Caco-2 (cell line): ENCODE data around the gene HSD3B1. TPM values are rescaled to one million over a fixed set of nuclear protein-coding genes. Genes with fewer than 3 reads are reported as not detected.

Source experiments
- BruUV-seq: library from RNA; stranded (reverse); fragments of 400-500 nt; replicated peaks from 2 replicates; lab custom pipeline; 2021; lab: Mats Ljungman, UMichigan
- CTCF ChIA-PET: fragments of 300-600 bp; sonication (Branson Sonifier 250); formaldehyde crosslinking; loops from one replicate; lab custom pipeline; 2022; ENCODE audit warnings: antibody characterized with exemption; lab: Charles Lee
- POLR2A ChIA-PET: fragments of 300-600 bp; sonication (Branson Sonifier 250); formaldehyde crosslinking; loops from one replicate; lab custom pipeline; 2022; ENCODE audit warnings: antibody characterized with exemption; lab: Charles Lee
- DNase-seq, 2 experiments: peaks; one replicate each; pipeline versions ENCODE4 v3.0.0 to v3.0.0-alpha.2; 2020 to 2022
- H3K27me3 ChIP-seq: replicated peaks from 2 replicates; pipeline ENCODE4 v1.6.0; 2011; ENCODE audit warnings: low read length; ENCODE audit not compliant: control insufficient read depth, insufficient read depth
- H3K36me3 ChIP-seq: 2 replicates; pipeline ENCODE4 v1.5.1; 2011; ENCODE audit warnings: low read length; ENCODE audit not compliant: control insufficient read depth, insufficient read depth
- H3K4me1 ChIP-seq: fragments of 250-450 bp; sonication (Bioruptor Pico); 2 replicates; pipeline ENCODE4 v1.5.1; 2020; ENCODE audit warnings: mild to moderate bottlenecking
- H3K4me3 ChIP-seq: 2 replicates; pipeline ENCODE4 v1.5.1; 2011; ENCODE audit warnings: low read depth, mild to moderate bottlenecking, control low read depth, low read length
- H3K9me3 ChIP-seq: fragments of 250-450 bp; sonication (Bioruptor Pico); 2 replicates; pipeline ENCODE4 v1.5.1; 2020; ENCODE audit warnings: mild to moderate bottlenecking, moderate library complexity
- H3K27ac Mint-ChIP-seq: one replicate; pipeline ENCODE4 v1.8.0; 2022; ENCODE audit warnings: mixed read lengths; ENCODE audit not compliant: unreplicated experiment
- H3K27me3 Mint-ChIP-seq: one replicate; pipeline ENCODE4 v1.8.0; 2022; ENCODE audit warnings: mixed read lengths; ENCODE audit not compliant: insufficient read depth, unreplicated experiment
- H3K36me3 Mint-ChIP-seq: one replicate; pipeline ENCODE4 v1.8.0; 2022; ENCODE audit warnings: mild to moderate bottlenecking, mixed read lengths; ENCODE audit not compliant: insufficient read depth, unreplicated experiment
- H3K4me1 Mint-ChIP-seq: one replicate; pipeline ENCODE4 v1.8.0; 2022; ENCODE audit warnings: low read depth, mixed read lengths; ENCODE audit not compliant: unreplicated experiment
- H3K4me3 Mint-ChIP-seq: one replicate; pipeline ENCODE4 v1.8.0; 2022; ENCODE audit warnings: mild to moderate bottlenecking, moderate library complexity, mixed read lengths; ENCODE audit not compliant: unreplicated experiment
- H3K9me3 Mint-ChIP-seq: one replicate; pipeline ENCODE4 v1.8.0; 2022; ENCODE audit warnings: mixed read lengths; ENCODE audit not compliant: unreplicated experiment
- CTCF ChIP-seq, 2 experiments: fragments of 200-600 bp in 1 of 2; IDR thresholded peaks; 1 replicate in 1 of 2; 2 replicates in 1 of 2; pipeline versions ENCODE4 v1.5.1 to v1.8.0; 2011 to 2022; ENCODE audit warnings: antibody characterized with exemption in 1 of 2, control low read depth in 1 of 2, inconsistent platforms in 1 of 2, low read depth in 1 of 2, low read length in 1 of 2, mild to moderate bottlenecking in 1 of 2, moderate library complexity in 1 of 2; ENCODE audit not compliant: insufficient read depth in 1 of 2, severe bottlenecking in 1 of 2, unreplicated experiment in 1 of 2
- intact Hi-C: fragments of 100-400 bp; cut with micrococcal nuclease; formaldehyde crosslinking; loops from one replicate; pipeline ENCODE4 v1.10.0; 2022; ENCODE audit not compliant: unreplicated experiment
- total RNA-seq: library from RNA; stranded (reverse); gene quantifications from 2 replicates; pipeline ENCODE4 v1.2.3, GENCODE V29; 2022

The HSD3B1 gene
- total RNA-seq, 1 experiment from 2014 or later = 38.0 TPM

DNA sequence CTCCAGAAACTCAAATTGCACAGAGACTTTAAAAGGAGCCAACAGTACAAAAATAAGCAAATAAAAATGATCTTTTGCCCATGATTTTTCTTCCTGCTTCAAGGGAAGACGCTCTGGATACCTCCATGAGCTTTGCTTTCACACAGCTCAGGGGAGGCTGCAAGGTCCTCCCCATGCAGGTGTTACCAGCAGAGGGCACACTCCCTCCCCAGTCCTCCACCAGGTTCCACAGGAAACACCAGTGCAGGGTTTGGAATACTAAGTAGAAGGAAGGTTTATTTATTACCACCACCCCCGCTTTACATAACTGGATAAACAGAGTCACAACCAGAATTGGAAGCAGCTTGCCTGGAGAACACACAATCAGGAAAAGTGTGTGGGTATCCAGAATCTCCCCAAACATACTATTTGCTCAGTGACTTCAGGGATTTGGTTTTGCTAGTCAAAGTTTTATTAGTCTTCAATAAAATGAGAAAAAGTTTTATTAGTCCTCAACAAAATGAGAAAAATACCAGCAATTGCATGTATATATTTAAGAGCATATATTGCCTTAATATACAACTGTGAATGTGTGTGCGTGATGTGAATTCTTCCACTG, 37.3 kb downstream of the HSD3B1 start:
- Mint-ChIP-seq H3K27ac (no peak overlapping the region), H3K9me3 (no peaks in the 10 kb centered on the region), H3K4me3 (no peak overlapping the region), H3K27me3 (no peaks in the 10 kb centered on the region), H3K36me3 (no peaks in the 10 kb centered on the region), H3K4me1 (peaks cover 20% of the 10 kb centered on the region)
- DNase-seq = peak in 1 of 2 experiments; percentile 22
- Histone ChIP-seq H3K9me3 (no peaks in the 10 kb centered on the region), H3K4me1 (peaks cover 12% of the 10 kb centered on the region; the same call in 1 of the 2 replicates), H3K36me3 (no peaks in the 10 kb centered on the region), H3K27me3 (no peaks in the 10 kb centered on the region), H3K4me3 (no peak overlapping the region)
- POLR2A ChIA-PET = interaction anchor here (0.7 kb wide), 1 partner anchor 40 kb away, joined by 3 read pairs; no protein-coding TSS in a partner anchor
- intact Hi-C loops = loop anchor here (10.0 kb wide), 1 partner anchor 169 kb away; no protein-coding TSS in a partner anchor
- CTCF ChIA-PET = interaction anchor here (0.8 kb wide), 1 partner anchor 75 kb away, joined by 3 read pairs; no protein-coding TSS in a partner anchor
- peak in 1 of 2 experiments; percentile 6 for TF ChIP-seq CTCF (IDR thresholded peaks at IDR 0.05; ENCODE audit: insufficient read depth in 1 of 2, low read depth in 1 of 2, low read length in 1 of 2, severe bottlenecking in 1 of 2, unreplicated experiment in 1 of 2)
- no TSS peak for BruUV-seq

DNA sequence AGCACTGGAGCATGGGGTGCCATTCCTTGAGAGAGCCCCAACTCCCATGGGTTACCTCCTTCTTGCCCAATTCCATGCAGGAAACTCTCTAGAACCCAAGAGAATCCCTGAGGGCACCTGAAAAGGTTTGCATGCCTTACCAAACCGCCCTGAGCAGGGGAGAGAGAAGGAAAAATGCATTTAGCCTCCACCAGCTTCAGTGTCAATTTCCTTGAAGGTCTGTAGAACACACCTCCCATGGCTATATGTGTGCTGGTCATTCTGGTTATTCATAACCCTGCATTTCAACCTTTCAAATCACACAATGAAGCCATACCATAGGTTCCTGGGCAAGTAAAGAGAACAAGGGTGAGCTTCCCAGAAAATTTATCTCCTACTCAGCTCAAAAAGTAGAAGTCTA, 39.6 kb downstream of the HSD3B1 start:
- intact Hi-C loops = loop anchor here (10.0 kb wide), 1 partner anchor 172 kb away; no protein-coding TSS in a partner anchor
- no peaks in the 10 kb centered on the region for H3K9me3 ChIP-seq
- no peak for DNase-seq
- no TSS peak for BruUV-seq
- Mint-ChIP-seq H3K4me3 (no peak overlapping the region), H3K27me3 (no peaks in the 10 kb centered on the region), H3K4me1 (peaks cover 25% of the 10 kb centered on the region), H3K9me3 (no peaks in the 10 kb centered on the region), H3K27ac (no peak overlapping the region), H3K36me3 (no peaks in the 10 kb centered on the region)
- no peak for TF ChIP-seq CTCF (IDR thresholded peaks at IDR 0.05; ENCODE audit: insufficient read depth in 1 of 2, low read depth in 1 of 2, low read length in 1 of 2, severe bottlenecking in 1 of 2, unreplicated experiment in 1 of 2)
- peaks cover 9% of the 10 kb centered on the region; the same call in 1 of the 2 replicates for H3K4me1 ChIP-seq
- CTCF ChIA-PET = no interaction called here
- no peak overlapping the region for H3K4me3 ChIP-seq
- H3K36me3 ChIP-seq = no peaks in the 10 kb centered on the region
- H3K27me3 ChIP-seq = no peaks in the 10 kb centered on the region
- POLR2A ChIA-PET = no interaction called here

- no TSS peak for BruUV-seq
- Mint-ChIP-seq H3K9me3 (no peaks in the 10 kb centered on the region), H3K4me3 (no peak overlapping the region), H3K27me3 (no peaks in the 10 kb centered on the region), H3K4me1 (peaks cover 18% of the 10 kb centered on the region), H3K27ac (no peak overlapping the region), H3K36me3 (no peaks in the 10 kb centered on the region)
- Histone ChIP-seq H3K4me1 (peaks cover 7% of the 10 kb centered on the region; the same call in 1 of the 2 replicates), H3K9me3 (no peaks in the 10 kb centered on the region), H3K4me3 (no peak overlapping the region), H3K27me3 (no peaks in the 10 kb centered on the region), H3K36me3 (no peaks in the 10 kb centered on the region)
- CTCF ChIA-PET = no interaction called here
- POLR2A ChIA-PET = no interaction called here
- intact Hi-C loops = loop anchor here (10.0 kb wide), 1 partner anchor 173 kb away; no protein-coding TSS in a partner anchor
- no peak for TF ChIP-seq CTCF (IDR thresholded peaks at IDR 0.05; ENCODE audit: insufficient read depth in 1 of 2, low read depth in 1 of 2, low read length in 1 of 2, severe bottlenecking in 1 of 2, unreplicated experiment in 1 of 2)
- no peak for DNase-seq
Observed at GRCh38 chr1:119547306-119547705, 40.3 kb downstream of the HSD3B1 start.
